Muscle of back (tissue), 11 donors: ENCODE measurements around the gene ZNF467. TPM values are rescaled to one million over a fixed set of nuclear protein-coding genes. Genes with fewer than 3 reads are reported as not detected.

Experiments
- DNase-seq, 3 donors: peaks; one replicate each; pipeline versions ENCODE4 v3.0.0 to v3.0.0-alpha.2; 2013
- polyA plus RNA-seq, 10 donors: library from polyadenylated mRNA; unstranded; fragments of 120-200 nt; gene quantifications; one replicate each; pipeline ENCODE4 v1.2.1, GENCODE V29; 2013; ENCODE audit not compliant: insufficient read length in 10 of 10

Gene ZNF467
- polyA plus RNA-seq, 10 donors, result 5.3 to 9.4 (median 7.1) TPM

GRCh38 chr7:149716007-149716931 lies 57.1 kb downstream of the ZNF467 start:
- DNase-seq, result no peak

GRCh38 chr7:149715476-149715875 lies 57.9 kb downstream of the ZNF467 start:
- no peak for DNase-seq

GRCh38 chr7:149714910-149715471 lies 58.4 kb downstream of the ZNF467 start:
- DNase-seq, result peak in 1 of 3 donors; percentile 78

Other genes starting within 250 kb of the ZNF467 start
- gene ZNF862, start 64.8 kb upstream of the ZNF467 start, polyA plus RNA-seq, result 10 to 100 TPM in 5 of 10 donors, 1 to 10 TPM in 5; 8.3 to 13.3 (median 10.1) TPM
- 10 to 100 TPM in 3 of 10 donors, 1 to 10 TPM in 7; 5.6 to 11.3 (median 9.0) TPM for gene ATP6V0E2, start 100.4 kb upstream of the ZNF467 start, polyA plus RNA-seq